Thyroid gland (tissue), 4 donors: ENCODE data around the gene TMEM221.

Source experiments
- CTCF ChIP-seq, 6 experiments: fragments of 200-600 bp in 3 of 6; fragments of 450-650 bp in 3 of 6; sonication (generic) in 3 of 6; IDR thresholded peaks; one replicate each; pipeline ENCODE4 v1.5.1; 2016 to 2019; ENCODE audit warnings: antibody characterized with exemption in 6 of 6, mild to moderate bottlenecking in 2 of 6, inconsistent platforms in 1 of 6, moderate library complexity in 1 of 6
- POLR2A ChIP-seq, 2 donors: fragments of 450-650 bp; IDR thresholded peaks; one replicate each; pipeline ENCODE4 v1.6.1; 2017; ENCODE audit warnings: antibody characterized with exemption in 2 of 2, mild to moderate bottlenecking in 2 of 2, moderate library complexity in 1 of 2

DNA sequence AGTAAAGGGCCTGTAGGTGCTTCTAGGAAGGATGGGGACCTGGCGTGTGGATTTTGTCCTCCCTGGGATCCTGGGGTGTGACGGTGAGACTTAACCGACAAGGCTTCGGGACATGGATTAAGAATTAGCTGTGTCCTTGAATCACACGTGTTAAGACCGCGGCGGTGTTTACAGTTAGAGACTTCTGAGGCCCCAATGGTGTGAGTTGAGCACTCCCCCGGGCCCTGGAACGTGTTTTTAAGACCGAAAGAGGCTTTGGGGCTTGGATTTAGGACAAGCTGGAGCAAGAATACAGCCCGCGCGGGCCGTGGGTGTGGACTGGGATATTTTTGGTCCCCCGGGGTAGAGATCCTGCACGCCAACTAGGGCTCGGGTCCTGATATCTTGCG, 20.6 kb upstream of the TMEM221 start:
- TF ChIP-seq POLR2A (IDR thresholded peaks at IDR 0.05) (peak in 1 of 2 donors; percentile 48), CTCF (IDR thresholded peaks at IDR 0.05) (no peak)
